Upper lobe of left lung (tissue), 6 donors: ENCODE measurements around the gene LY6G6F. TPM values are rescaled to one million over a fixed set of nuclear protein-coding genes. Genes with fewer than 3 reads are reported as not detected.

Experiments used
- ATAC-seq, 2 donors: fragments of 200-7000 bp; cut with Tn5 transposase; one replicate each; pipeline ENCODE4 v1.9.1; 2022; ENCODE audit warnings: mild to moderate bottlenecking in 2 of 2, moderate library complexity in 2 of 2; ENCODE audit not compliant: low FRiP score in 2 of 2
- DNase-seq, 2 donors: peaks; one replicate each; pipeline ENCODE4 v3.0.0-alpha.2; 2019 to 2020
- H3K27ac ChIP-seq, 4 donors: fragments of 200-600 bp; sonication (generic); one replicate each; pipeline ENCODE4 v1.5.1; 2016 to 2019
- H3K27me3 ChIP-seq, 4 donors: fragments of 200-600 bp; sonication (generic); one replicate each; pipeline ENCODE4 v1.5.1; 2017 to 2019
- H3K36me3 ChIP-seq, 4 donors: fragments of 200-600 bp; sonication (generic); one replicate each; pipeline ENCODE4 v1.5.1; 2016 to 2019
- H3K4me1 ChIP-seq, 4 donors: fragments of 200-600 bp; sonication (generic); one replicate each; pipeline ENCODE4 v1.5.1; 2018 to 2019
- H3K4me3 ChIP-seq, 4 donors: fragments of 200-600 bp; sonication (generic); one replicate each; pipeline ENCODE4 v1.5.1; 2017 to 2019; ENCODE audit warnings: mild to moderate bottlenecking in 2 of 4, moderate library complexity in 1 of 4
- H3K9me3 ChIP-seq, 4 donors: fragments of 200-600 bp; sonication (generic); one replicate each; pipeline ENCODE4 v1.5.1; 2018 to 2019
- CTCF ChIP-seq, 6 experiments: fragments of 450-650 bp in 4 of 6; fragments of 200-600 bp in 2 of 6; sonication (generic) in 2 of 6; IDR thresholded peaks; one replicate each; pipeline ENCODE4 v1.5.1; 2016 to 2019; ENCODE audit warnings: antibody characterized with exemption in 6 of 6
- EP300 ChIP-seq, 4 donors: sonication (generic); formaldehyde crosslinking; IDR thresholded peaks; one replicate each; pipeline ENCODE4 v1.5.1; 2017; ENCODE audit warnings: antibody characterized with exemption in 4 of 4, control low read depth in 2 of 4
- POLR2A ChIP-seq, 4 donors: fragments of 450-650 bp; IDR thresholded peaks; one replicate each; pipeline ENCODE4 v1.5.1; 2016 to 2017; ENCODE audit warnings: antibody characterized with exemption in 4 of 4, mild to moderate bottlenecking in 2 of 4
- POLR2AphosphoS5 ChIP-seq, 2 donors: sonication (generic); formaldehyde crosslinking; IDR thresholded peaks; one replicate each; pipeline ENCODE4 v1.5.1; 2017; ENCODE audit warnings: antibody characterized with exemption in 2 of 2
- WGBS, 2 donors: methylation state at CpG; one replicate each; pipeline ENCODE4 v1.1.5; 2017 to 2018; 5-methylcytosine and 5-hydroxymethylcytosine counted together
- small RNA-seq, 4 donors: library from RNA; depleted of rRNA; stranded (forward); fragments of <200 nt; gene quantifications; one replicate each; pipeline ENCODE3, GENCODE V24; 2016
- total RNA-seq, 6 donors: library from RNA; depleted of rRNA in 4 of 6; stranded (reverse); fragments of >200 nt in 4 of 6; gene quantifications; one replicate each; pipeline versions ENCODE4 v1.1.0 to v1.2.1, GENCODE V29; 2016 to 2021
- donor health status: DM: no; HTN: no; CAD: no; lungs with moderate emphysema.
- donor health status: DM: no; HTN: yes; CAD: no; lungs with severe emphysema.

Gene LY6G6F
- total RNA-seq, 6 donors from 2014 or later, result 0.63 to 9.4 (median 1.7) TPM

- H3K4me1 ChIP-seq, result no peaks in the 10 kb centered on the region
- no peaks in the 10 kb centered on the region for H3K36me3 ChIP-seq
- TF ChIP-seq POLR2A (IDR thresholded peaks at IDR 0.05) (no peak), POLR2AphosphoS5 (IDR thresholded peaks at IDR 0.05) (no peak), EP300 (IDR thresholded peaks at IDR 0.05) (no peak), CTCF (IDR thresholded peaks at IDR 0.05) (no peak)
- no peak for ATAC-seq
- no peak overlapping the region for H3K4me3 ChIP-seq
- H3K9me3 ChIP-seq, result no peaks in the 10 kb centered on the region
- DNase-seq, result no peak
- no peaks in the 10 kb centered on the region for H3K27me3 ChIP-seq
- 86 to 88% methylated on average over 7 of the region's 7 CpGs for WGBS, 2 donors
- H3K27ac ChIP-seq, result no peak overlapping the region
These were observed 43.9 kb downstream of the LY6G6F start for GRCh38 chr6:31750411-31751022.

DNA sequence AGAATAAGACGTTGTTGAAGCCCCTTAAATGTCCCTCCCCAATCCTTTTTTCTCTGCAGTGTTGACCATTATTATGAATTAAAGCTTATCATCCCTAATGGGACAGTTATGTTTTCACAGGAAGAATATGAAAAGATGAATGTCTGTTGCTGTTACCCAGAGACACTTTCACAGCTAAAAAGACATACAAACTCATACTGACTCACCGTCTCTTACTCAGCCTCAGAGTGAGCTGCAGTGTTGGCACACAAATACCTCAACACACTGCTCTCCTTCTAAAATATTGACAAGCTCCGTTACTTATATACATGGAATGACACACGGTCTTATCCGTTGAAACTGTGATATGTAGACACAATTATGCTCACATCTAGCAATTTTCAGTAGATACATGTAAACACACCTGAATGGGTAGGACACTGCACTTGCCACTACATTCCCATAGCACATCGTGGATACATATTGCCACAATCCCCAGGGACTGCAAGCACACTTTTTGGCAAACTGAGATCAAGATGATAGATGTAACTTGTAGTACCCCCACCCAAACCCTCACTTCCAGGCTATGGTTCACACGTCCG lies 46.2 kb downstream of the LY6G6F start:
- Histone ChIP-seq H3K27me3 (no peaks in the 10 kb centered on the region), H3K4me1 (no peaks in the 10 kb centered on the region), H3K36me3 (no peaks in the 10 kb centered on the region), H3K9me3 (no peaks in the 10 kb centered on the region), H3K27ac (no peak overlapping the region), H3K4me3 (no peak overlapping the region)
- WGBS, 2 donors, result 76 to 80% methylated on average over 8 of the region's 8 CpGs
- TF ChIP-seq POLR2AphosphoS5 (IDR thresholded peaks at IDR 0.05) (no peak), POLR2A (IDR thresholded peaks at IDR 0.05) (no peak), EP300 (IDR thresholded peaks at IDR 0.05) (no peak)
- ATAC-seq, result no peak
- no peak for DNase-seq

DNA sequence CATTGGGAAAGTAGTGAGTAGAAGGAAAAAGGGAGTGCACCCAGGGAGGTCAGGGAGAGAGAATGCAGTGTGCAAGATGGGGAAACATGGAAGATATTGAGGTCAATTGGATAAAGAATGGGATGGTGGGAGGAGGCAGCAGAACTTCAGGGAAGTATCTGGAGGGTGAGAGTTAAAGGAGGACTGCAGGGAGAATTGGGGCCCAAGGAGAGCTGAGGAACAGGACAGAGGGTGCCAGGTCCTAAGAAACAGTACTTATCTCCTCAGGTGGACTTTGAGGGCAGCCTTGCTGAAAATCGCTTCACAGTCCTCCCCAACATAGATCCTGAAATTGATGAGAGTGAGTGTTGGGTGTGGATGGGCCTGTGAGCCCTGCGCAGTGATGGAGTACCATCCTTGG lies 51.6 kb downstream of the LY6G6F start:
- Histone ChIP-seq H3K36me3 (no peaks in the 10 kb centered on the region), H3K27ac (no peak overlapping the region), H3K9me3 (no peaks in the 10 kb centered on the region), H3K4me3 (no peak overlapping the region), H3K4me1 (peaks cover 0 to 5% (median 1%) of the 10 kb centered on the region in 4 donors), H3K27me3 (no peaks in the 10 kb centered on the region)
- WGBS, 2 donors, result 97 to 100% methylated on average over 2 of the region's 2 CpGs
- ATAC-seq (no peak), DNase-seq (no peak)
- TF ChIP-seq EP300 (IDR thresholded peaks at IDR 0.05) (no peak), POLR2AphosphoS5 (IDR thresholded peaks at IDR 0.05) (no peak), POLR2A (IDR thresholded peaks at IDR 0.05) (no peak), CTCF (IDR thresholded peaks at IDR 0.05) (no peak)

Small RNAs within 50 kb of the gene (small RNA-seq; reads per million reads assigned to genes)
- gene LY6G6D, result 0 reads per million in 4 donors
- 0 reads per million in 4 donors for gene MIR4646
- gene RF00019, result 0 reads per million in 4 donors
- gene RNU6-850P, result 0 reads per million in 4 donors

Other genes starting within 250 kb of the LY6G6F start
- gene MICB, start 208.7 kb upstream of the LY6G6F start, total RNA-seq, result 10 to 100 TPM in 4 of 6 donors, 1 to 10 TPM in 2; 4.9 to 14.4 (median 11.3) TPM
- not detected for gene MCCD1, start 177.9 kb upstream of the LY6G6F start, total RNA-seq
- gene DDX39B, start 164.9 kb upstream of the LY6G6F start, total RNA-seq, result 100 to 1,000 TPM; 201 to 541 (median 270) TPM
- 1 to 10 TPM in 4 of 6 donors, under 1 TPM in 2; 0.55 to 2.0 (median 1.1) TPM for gene ATP6V1G2, start 160.3 kb upstream of the LY6G6F start, total RNA-seq
- 10 to 100 TPM; 18.2 to 45.1 (median 23.8) TPM for gene NFKBIL1, start 159.3 kb upstream of the LY6G6F start, total RNA-seq
- 1 to 10 TPM in 2 of 6 donors, not detected in 4; 1.6 to 1.8 TPM for gene LTA, start 134.6 kb upstream of the LY6G6F start, total RNA-seq
- gene TNF, start 131.3 kb upstream of the LY6G6F start, total RNA-seq, result 1 to 10 TPM in 5 of 6 donors, under 1 TPM in 1; 0.33 to 6.6 (median 2.9) TPM
- gene LTB, start 124.4 kb upstream of the LY6G6F start, total RNA-seq, result 10 to 100 TPM in 1 of 6 donors, 1 to 10 TPM in 2, not detected in 3; 1.3 to 18.7 (median 8.2) TPM
- 100 to 1,000 TPM in 1 of 6 donors, 10 to 100 TPM in 3, 1 to 10 TPM in 2; 7.7 to 132 (median 33.5) TPM for gene LST1, start 120.6 kb upstream of the LY6G6F start, total RNA-seq
- 1 to 10 TPM in 1 of 6 donors, under 1 TPM in 3, not detected in 2; 0.54 to 2.0 (median 0.70) TPM for gene NCR3, start 113.9 kb upstream of the LY6G6F start, total RNA-seq
- gene AIF1, start 91.6 kb upstream of the LY6G6F start, total RNA-seq, result 100 to 1,000 TPM in 1 of 6 donors, 10 to 100 TPM in 5; 18.5 to 106 (median 79.7) TPM
- gene PRRC2A, start 86.2 kb upstream of the LY6G6F start, total RNA-seq, result 100 to 1,000 TPM in 4 of 6 donors, 10 to 100 TPM in 2; 80.1 to 154 (median 125) TPM
- gene BAG6, start 54.2 kb upstream of the LY6G6F start, total RNA-seq, result 100 to 1,000 TPM; 190 to 421 (median 294) TPM
- gene APOM, start 51.0 kb upstream of the LY6G6F start, total RNA-seq, result 1 to 10 TPM in 5 of 6 donors, under 1 TPM in 1; 0.89 to 4.3 (median 2.1) TPM
- gene C6orf47, start 46.1 kb upstream of the LY6G6F start, total RNA-seq, result 10 to 100 TPM; 25.0 to 30.1 (median 28.4) TPM
- gene GPANK1, start 41.9 kb upstream of the LY6G6F start, total RNA-seq, result 10 to 100 TPM; 12.0 to 45.1 (median 16.6) TPM
- 100 to 1,000 TPM; 105 to 172 (median 130) TPM for gene CSNK2B, start 40.8 kb upstream of the LY6G6F start, total RNA-seq
- gene LY6G5B, start 36.9 kb upstream of the LY6G6F start, total RNA-seq, result 10 to 100 TPM in 4 of 6 donors, 1 to 10 TPM in 2; 6.7 to 22.0 (median 12.3) TPM
- 1 to 10 TPM in 4 of 6 donors, not detected in 2; 1.8 to 4.4 (median 3.1) TPM for gene LY6G5C, start 25.8 kb upstream of the LY6G6F start, total RNA-seq
- gene ABHD16A, start 3.5 kb upstream of the LY6G6F start, total RNA-seq, result 10 to 100 TPM; 42.1 to 62.5 (median 51.6) TPM
- gene LY6G6D, start 8.5 kb downstream of the LY6G6F start, total RNA-seq, result not detected
- gene LY6G6C, start 14.9 kb downstream of the LY6G6F start, total RNA-seq, result under 1 TPM in 1 of 6 donors, not detected in 5; 0.23 TPM
- gene MPIG6B, start 16.5 kb downstream of the LY6G6F start, total RNA-seq, result 1 to 10 TPM in 3 of 6 donors, under 1 TPM in 2, not detected in 1; 0.30 to 4.1 (median 1.2) TPM
- 100 to 1,000 TPM in 2 of 6 donors, 10 to 100 TPM in 4; 46.6 to 157 (median 83.7) TPM for gene DDAH2, start 22.4 kb downstream of the LY6G6F start, total RNA-seq
- 100 to 1,000 TPM; 138 to 497 (median 277) TPM for gene CLIC1, start 29.7 kb downstream of the LY6G6F start, total RNA-seq
- gene MSH5, start 33.1 kb downstream of the LY6G6F start, total RNA-seq, result 10 to 100 TPM in 4 of 6 donors, 1 to 10 TPM in 2; 7.3 to 52.4 (median 13.1) TPM
- gene SAPCD1, start 55.8 kb downstream of the LY6G6F start, total RNA-seq, result 10 to 100 TPM in 1 of 6 donors, 1 to 10 TPM in 5; 1.1 to 15.7 (median 5.3) TPM
- gene VWA7, start 70.5 kb downstream of the LY6G6F start, total RNA-seq, result 1 to 10 TPM; 4.0 to 7.4 (median 6.6) TPM
- 10 to 100 TPM; 21.2 to 67.8 (median 39.7) TPM for gene VARS1, start 88.9 kb downstream of the LY6G6F start, total RNA-seq
- 10 to 100 TPM in 5 of 6 donors, 1 to 10 TPM in 1; 5.0 to 44.9 (median 20.9) TPM for gene LSM2, start 100.1 kb downstream of the LY6G6F start, total RNA-seq
- gene HSPA1L, start 108.4 kb downstream of the LY6G6F start, total RNA-seq, result 1 to 10 TPM in 5 of 6 donors, under 1 TPM in 1; 0.89 to 3.1 (median 2.0) TPM
- 100 to 1,000 TPM in 5 of 6 donors, 10 to 100 TPM in 1; 80.7 to 236 (median 144) TPM for gene HSPA1A, start 108.7 kb downstream of the LY6G6F start, total RNA-seq
- gene HSPA1B, start 120.9 kb downstream of the LY6G6F start, total RNA-seq, result 100 to 1,000 TPM in 5 of 6 donors, 10 to 100 TPM in 1; 92.2 to 177 (median 127) TPM
- 10 to 100 TPM; 28.3 to 90.3 (median 64.6) TPM for gene NEU1, start 156.0 kb downstream of the LY6G6F start, total RNA-seq
- gene SLC44A4, start 172.1 kb downstream of the LY6G6F start, total RNA-seq, result 10 to 100 TPM; 19.1 to 84.2 (median 42.0) TPM
- 10 to 100 TPM; 23.6 to 57.3 (median 41.7) TPM for gene EHMT2, start 190.8 kb downstream of the LY6G6F start, total RNA-seq
- 1 to 10 TPM; 1.0 to 7.5 (median 2.2) TPM for gene ZBTB12, start 195.2 kb downstream of the LY6G6F start, total RNA-seq
- gene C2, start 220.9 kb downstream of the LY6G6F start, total RNA-seq, result 100 to 1,000 TPM; 119 to 322 (median 233) TPM
- gene CFB, start 239.2 kb downstream of the LY6G6F start, total RNA-seq, result 100 to 1,000 TPM in 1 of 6 donors, 10 to 100 TPM in 5; 15.0 to 199 (median 58.1) TPM